Immature natural killer cell (primary cell): ENCODE results near the gene RANGAP1. TPM values are rescaled to one million over a fixed set of nuclear protein-coding genes. Genes with fewer than 3 reads are reported as not detected.
A peak's percentile ranks its signal among the peaks of the same experiment; 100 is the strongest.

Experiments
- DNase-seq, 3 donors: peaks; one replicate each; pipeline ENCODE4 v3.0.0; 2022; ENCODE audit warnings: mixed read lengths in 1 of 3
- H3K27ac Mint-ChIP-seq, 6 donors: one replicate each; pipeline ENCODE4 v1.8.0; 2020; ENCODE audit warnings: mixed read lengths in 6 of 6, mild to moderate bottlenecking in 5 of 6, inconsistent platforms in 4 of 6, moderate library complexity in 3 of 6
- H3K27me3 Mint-ChIP-seq, 3 donors: one replicate each; pipeline ENCODE4 v1.8.0; 2020 to 2021; ENCODE audit warnings: low read depth in 3 of 3, mild to moderate bottlenecking in 3 of 3, mixed read lengths in 3 of 3, moderate library complexity in 3 of 3, inconsistent platforms in 1 of 3
- H3K36me3 Mint-ChIP-seq, 3 donors: one replicate each; pipeline ENCODE4 v1.8.0; 2020; ENCODE audit warnings: mixed read lengths in 3 of 3, inconsistent platforms in 2 of 3, mild to moderate bottlenecking in 2 of 3
- H3K4me1 Mint-ChIP-seq, 2 donors: one replicate each; pipeline ENCODE4 v1.8.0; 2020; ENCODE audit warnings: inconsistent platforms in 2 of 2, mild to moderate bottlenecking in 2 of 2, mixed read lengths in 2 of 2, moderate library complexity in 1 of 2
- H3K4me3 Mint-ChIP-seq, 5 donors: one replicate each; pipeline ENCODE4 v1.8.0; 2020; ENCODE audit warnings: mild to moderate bottlenecking in 5 of 5, mixed read lengths in 5 of 5, inconsistent platforms in 3 of 5, moderate library complexity in 3 of 5
- H3K9me3 Mint-ChIP-seq, 6 donors: one replicate each; pipeline ENCODE4 v1.8.0; 2020; ENCODE audit warnings: mild to moderate bottlenecking in 6 of 6, mixed read lengths in 6 of 6, inconsistent platforms in 4 of 6, moderate library complexity in 3 of 6
- polyA plus RNA-seq, 3 donors: library from polyadenylated mRNA; unstranded; fragments of 300-500 nt; fragmentation: Illumina TruSeq; gene quantifications; one replicate each; pipeline ENCODE4 v1.2.3, GENCODE V29; 2021

Gene RANGAP1
- polyA plus RNA-seq, 3 donors from 2014 or later: 10.4 to 29.9 (median 15.6) TPM

- no peak overlapping the region for H3K4me3 Mint-ChIP-seq
- H3K4me1 Mint-ChIP-seq: no peaks in the 10 kb centered on the region
- H3K36me3 Mint-ChIP-seq: peaks cover 0 to 7% (median 3%) of the 10 kb centered on the region in 3 donors
- no peak overlapping the region for H3K27ac Mint-ChIP-seq
- no peaks in the 10 kb centered on the region for H3K9me3 Mint-ChIP-seq
- DNase-seq: no peak
- H3K27me3 Mint-ChIP-seq: no peaks in the 10 kb centered on the region
Measured at GRCh38 chr22:41229730-41230400, 56.1 kb downstream of the RANGAP1 start.

DNA sequence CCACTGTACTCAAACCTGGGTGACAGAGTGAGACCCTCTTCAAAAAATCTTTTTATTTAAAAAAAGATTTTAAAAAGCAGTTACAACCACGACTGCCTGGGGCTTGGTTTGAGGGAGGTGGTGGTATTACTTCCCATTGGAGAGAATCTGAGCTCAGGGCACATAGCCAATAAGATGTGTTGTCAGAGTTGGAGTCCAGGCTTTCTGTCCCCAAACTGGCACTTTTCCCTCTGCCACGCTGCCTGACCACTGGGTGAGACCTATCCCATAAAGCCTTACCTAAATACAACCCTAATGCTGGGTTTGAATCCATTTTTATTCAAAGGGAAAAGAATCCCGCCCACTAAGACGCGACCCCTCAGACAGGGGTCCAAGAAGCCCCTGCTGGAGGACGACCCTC lies 56.8 kb downstream of the RANGAP1 start:
- Mint-ChIP-seq H3K9me3 (no peaks in the 10 kb centered on the region), H3K4me3 (no peak overlapping the region), H3K36me3 (peaks cover 0 to 7% (median 3%) of the 10 kb centered on the region in 3 donors), H3K4me1 (no peaks in the 10 kb centered on the region), H3K27me3 (no peaks in the 10 kb centered on the region), H3K27ac (no peak overlapping the region)
- no peak for DNase-seq

DNA sequence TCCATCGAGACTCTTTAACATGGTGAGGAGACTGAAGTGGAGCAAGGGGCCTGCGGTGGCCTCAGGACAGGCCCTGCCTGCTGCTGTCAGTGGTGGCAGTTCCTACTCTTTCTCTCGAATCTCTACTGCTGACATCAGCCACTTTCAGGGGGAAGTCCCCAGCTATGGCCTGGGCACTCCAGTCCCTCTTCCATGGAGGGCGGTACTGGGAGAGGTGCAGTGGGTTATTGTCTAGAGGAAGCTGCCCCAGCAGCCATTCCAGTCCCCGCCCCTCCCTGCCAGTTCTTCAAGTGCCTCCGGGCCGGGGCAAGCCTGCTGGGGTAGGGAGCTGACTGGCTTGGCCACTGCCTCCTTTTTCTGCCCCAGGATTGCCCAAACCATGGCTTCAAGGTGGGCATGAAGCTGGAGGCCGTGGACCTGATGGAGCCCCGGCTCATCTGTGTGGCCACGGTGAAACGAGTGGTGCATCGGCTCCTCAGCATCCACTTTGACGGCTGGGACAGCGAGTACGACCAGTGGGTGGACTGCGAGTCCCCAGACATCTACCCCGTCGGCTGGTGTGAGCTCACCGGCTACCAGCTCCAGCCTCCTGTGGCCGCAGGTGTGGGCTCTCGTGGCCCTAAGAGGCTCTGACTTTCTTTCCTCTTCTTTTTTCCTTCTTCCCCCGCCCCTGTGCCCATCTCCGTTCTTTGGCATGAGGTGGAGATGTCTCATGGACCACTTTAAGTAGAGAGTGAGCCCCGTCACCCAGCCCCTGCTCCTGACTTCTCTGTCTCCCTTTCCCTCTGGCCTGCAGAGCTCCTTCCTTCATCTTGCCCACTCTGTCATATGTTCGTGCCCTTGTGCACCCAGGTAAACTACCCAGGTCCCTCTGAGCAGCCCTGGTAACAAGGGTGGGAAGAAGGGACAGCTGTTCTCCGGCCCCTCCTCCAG lies 59.0 kb downstream of the RANGAP1 start:
- Mint-ChIP-seq H3K27me3 (no peaks in the 10 kb centered on the region), H3K4me3 (no peak overlapping the region), H3K9me3 (no peaks in the 10 kb centered on the region), H3K4me1 (no peaks in the 10 kb centered on the region), H3K36me3 (peaks cover 0 to 10% (median 3%) of the 10 kb centered on the region in 3 donors), H3K27ac (peak overlapping the region in 1 of 6 donors; percentile 40)
- DNase-seq: no peak

GRCh38 chr22:41223535-41223934 lies 62.5 kb downstream of the RANGAP1 start:
- peak overlapping the region in 1 of 6 donors; percentile 2 for H3K27ac Mint-ChIP-seq
- peaks cover 4 to 26% (median 7%) of the 10 kb centered on the region in 3 donors for H3K36me3 Mint-ChIP-seq
- no peak overlapping the region for H3K4me3 Mint-ChIP-seq
- DNase-seq: no peak
- H3K27me3 Mint-ChIP-seq: no peaks in the 10 kb centered on the region
- no peaks in the 10 kb centered on the region for H3K4me1 Mint-ChIP-seq
- H3K9me3 Mint-ChIP-seq: no peaks in the 10 kb centered on the region

GRCh38 chr22:41222846-41223507 lies 63.0 kb downstream of the RANGAP1 start:
- Mint-ChIP-seq H3K36me3 (peaks cover 4 to 26% (median 7%) of the 10 kb centered on the region in 3 donors), H3K4me3 (no peak overlapping the region), H3K27me3 (no peaks in the 10 kb centered on the region), H3K9me3 (no peaks in the 10 kb centered on the region), H3K27ac (no peak overlapping the region), H3K4me1 (peaks cover 1 to 2% of the 10 kb centered on the region in 2 donors)
- DNase-seq: no peak

GRCh38 chr22:41217553-41218157 lies 68.3 kb downstream of the RANGAP1 start:
- Mint-ChIP-seq H3K4me3 (peak overlapping the region in 2 of 5 donors; percentile 4 to 43), H3K9me3 (no peaks in the 10 kb centered on the region), H3K27ac (peak overlapping the region in 4 of 6 donors; percentile 60 to 72 (median 70)), H3K36me3 (peaks cover 11 to 33% (median 22%) of the 10 kb centered on the region in 3 donors), H3K27me3 (no peaks in the 10 kb centered on the region), H3K4me1 (peaks cover 8 to 10% of the 10 kb centered on the region in 2 donors)
- no peak for DNase-seq

DNA sequence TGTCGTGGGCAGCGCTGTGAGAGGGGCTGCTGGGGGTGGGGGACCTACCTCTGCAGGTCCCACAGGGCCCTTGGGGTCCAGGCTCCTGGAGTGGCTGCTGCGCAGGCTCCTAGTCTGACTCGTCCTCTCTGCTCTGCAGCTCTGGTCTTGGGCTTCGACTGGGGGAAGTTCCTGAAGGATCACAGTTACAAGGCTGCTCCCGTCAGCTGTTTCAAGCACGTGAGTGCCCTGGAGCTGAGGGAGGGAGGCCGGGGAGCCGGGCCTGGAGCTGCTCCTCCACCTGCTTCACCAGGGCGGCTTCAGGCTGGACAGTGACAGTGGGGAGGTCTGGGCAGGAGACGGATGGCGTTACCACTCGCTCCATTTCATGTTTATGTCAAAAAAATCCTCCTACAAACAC lies 69.0 kb downstream of the RANGAP1 start:
- H3K27me3 Mint-ChIP-seq: no peaks in the 10 kb centered on the region
- peaks cover 13 to 36% (median 22%) of the 10 kb centered on the region in 3 donors for H3K36me3 Mint-ChIP-seq
- no peak overlapping the region for H3K4me3 Mint-ChIP-seq
- peak overlapping the region in 1 of 6 donors; percentile 60 for H3K27ac Mint-ChIP-seq
- no peaks in the 10 kb centered on the region for H3K9me3 Mint-ChIP-seq
- DNase-seq: no peak
- H3K4me1 Mint-ChIP-seq: peaks cover 8 to 10% of the 10 kb centered on the region in 2 donors

DNA sequence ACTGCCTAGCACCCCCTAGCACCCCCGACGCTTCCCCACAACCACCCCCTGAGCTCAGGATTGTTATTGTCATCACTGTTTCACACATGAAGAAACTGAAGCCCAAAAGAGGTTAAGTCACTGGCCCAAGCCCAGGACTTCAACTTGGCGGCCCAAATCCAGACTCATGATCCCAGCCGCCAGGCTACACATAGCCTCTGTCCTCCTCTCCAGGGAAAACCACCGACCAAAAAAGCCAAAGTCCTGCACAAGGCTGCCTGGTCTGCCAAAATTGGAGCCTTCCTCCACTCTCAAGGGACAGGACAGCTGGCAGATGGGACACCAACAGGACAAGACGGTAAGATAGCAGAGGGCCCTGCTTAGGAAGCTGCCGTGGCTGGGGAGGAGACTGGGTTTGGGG lies 70.1 kb downstream of the RANGAP1 start:
- Mint-ChIP-seq H3K4me1 (peaks cover 8 to 10% of the 10 kb centered on the region in 2 donors), H3K36me3 (peaks cover 11 to 32% (median 18%) of the 10 kb centered on the region in 3 donors), H3K9me3 (no peaks in the 10 kb centered on the region), H3K27ac (no peak overlapping the region), H3K4me3 (no peak overlapping the region), H3K27me3 (no peaks in the 10 kb centered on the region)
- DNase-seq: no peak

GRCh38 chr22:41215409-41215808 lies 70.6 kb downstream of the RANGAP1 start:
- DNase-seq: no peak
- Mint-ChIP-seq H3K36me3 (peaks cover 14 to 30% (median 22%) of the 10 kb centered on the region in 3 donors), H3K27me3 (no peaks in the 10 kb centered on the region), H3K9me3 (no peaks in the 10 kb centered on the region), H3K27ac (no peak overlapping the region), H3K4me3 (no peak overlapping the region), H3K4me1 (peaks cover 8 to 10% of the 10 kb centered on the region in 2 donors)

GRCh38 chr22:41206719-41207118 lies 79.3 kb downstream of the RANGAP1 start:
- DNase-seq: no peak
- peak overlapping the region; percentile 68 to 97 (median 71) for H3K4me3 Mint-ChIP-seq
- no peaks in the 10 kb centered on the region for H3K9me3 Mint-ChIP-seq
- peaks cover 15 to 38% of the 10 kb centered on the region in 2 donors for H3K4me1 Mint-ChIP-seq
- H3K36me3 Mint-ChIP-seq: peaks cover 4 to 9% (median 7%) of the 10 kb centered on the region in 3 donors
- peak overlapping the region in 1 of 6 donors; percentile 70 for H3K27ac Mint-ChIP-seq
- peaks cover 7 to 10% (median 9%) of the 10 kb centered on the region in 3 donors for H3K27me3 Mint-ChIP-seq

DNA sequence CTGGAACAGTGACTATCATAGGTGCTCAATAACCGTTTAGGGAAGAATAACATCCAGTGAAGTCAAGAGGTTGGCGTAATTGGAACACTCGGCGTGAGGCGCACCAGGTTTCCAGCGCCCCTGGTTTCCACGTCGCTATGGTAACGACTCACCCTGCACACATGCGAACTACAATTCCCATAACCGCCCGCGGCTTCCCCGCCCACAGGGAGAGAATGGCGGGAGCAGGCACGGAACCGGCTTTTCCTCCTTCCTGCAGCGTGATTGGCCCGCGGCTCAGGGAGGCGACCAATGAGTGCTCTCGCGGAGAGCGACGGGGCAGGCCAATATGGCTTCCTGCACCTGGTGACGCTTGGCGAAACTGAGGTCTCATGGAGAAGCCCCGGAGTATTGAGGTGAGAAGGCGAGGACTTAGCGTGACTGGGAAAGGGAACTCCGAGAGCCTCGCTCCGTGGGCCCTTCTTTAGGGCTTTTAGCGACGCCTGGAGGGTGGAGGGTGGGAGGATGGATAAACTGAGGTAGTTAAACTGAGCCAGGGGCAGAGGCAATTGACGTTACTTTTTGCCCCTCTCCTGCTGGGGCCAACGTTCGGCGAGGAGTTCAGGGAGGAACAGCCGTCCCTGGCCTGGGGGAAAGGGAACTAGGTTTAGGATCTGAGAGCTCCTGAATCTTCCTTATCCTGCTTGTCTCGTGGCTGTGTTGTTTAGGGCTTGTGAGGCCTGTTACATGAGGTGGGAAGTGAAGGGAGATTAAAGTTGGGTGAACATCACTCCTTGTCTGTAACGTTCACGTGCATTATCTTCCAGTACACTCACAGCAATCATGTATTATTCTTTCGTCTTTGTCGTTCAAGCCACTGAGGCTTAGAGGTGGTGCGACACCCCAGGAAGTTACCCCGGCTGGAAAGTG lies 80.7 kb downstream of the RANGAP1 start, which contains the start of gene L3MBTL2:
Gene L3MBTL2 (plus strand): TSS at position 321 of the 909 bp plus-strand sequence. CDS start 51 bp downstream, at position 372.
- Mint-ChIP-seq H3K9me3 (no peaks in the 10 kb centered on the region), H3K27ac (peak within 1 kb of the TSS; percentile 82 to 95 (median 94)), H3K4me1 (peaks cover 15 to 38% of the 10 kb centered on the region in 2 donors), H3K4me3 (peak within 1 kb of the TSS; percentile 93 to 97 (median 94)), H3K27me3 (peaks cover 9 to 13% (median 12%) of the 10 kb centered on the region in 3 donors), H3K36me3 (peaks cover 4 to 5% (median 4%) of the 10 kb centered on the region in 3 donors)
- DNase-seq: peak; percentile 95 to 96 (median 95)

DNA sequence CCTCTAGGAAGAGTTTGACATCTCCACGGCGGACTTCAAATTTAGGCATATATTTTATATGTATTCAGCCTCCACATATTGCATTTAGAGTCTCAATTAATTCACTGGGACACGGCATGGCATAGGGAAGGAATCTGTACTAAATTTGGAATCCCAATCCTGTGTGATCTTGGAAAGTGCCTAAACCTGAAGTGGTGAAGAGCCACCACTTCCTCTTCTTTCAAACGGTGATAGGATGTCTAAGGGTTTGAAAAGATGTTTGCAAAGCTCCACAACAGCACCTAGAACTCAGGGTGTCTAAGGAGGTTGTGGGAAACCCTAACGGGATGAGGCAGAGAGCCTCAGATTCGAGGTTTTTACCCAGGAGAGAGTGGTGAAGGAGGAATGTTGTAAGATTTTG lies 81.9 kb downstream of the RANGAP1 start:
- peak overlapping the region in 4 of 5 donors; percentile 28 to 60 (median 42) for H3K4me3 Mint-ChIP-seq

More for the DNA sequence above, 81.9 kb downstream of the RANGAP1 start:
- peaks cover 15 to 33% of the 10 kb centered on the region in 2 donors for H3K4me1 Mint-ChIP-seq
- no peaks in the 10 kb centered on the region for H3K36me3 Mint-ChIP-seq
- peak overlapping the region in 2 of 6 donors; percentile 56 to 84 for H3K27ac Mint-ChIP-seq
- DNase-seq: no peak
- H3K27me3 Mint-ChIP-seq: peaks cover 9 to 17% (median 16%) of the 10 kb centered on the region in 3 donors
- H3K9me3 Mint-ChIP-seq: no peaks in the 10 kb centered on the region
